Activated T-helper 1 cell treated with anti-CD3 and anti-CD28 coated beads, Interleukin-12 subunit alpha, Interleukin-12 subunit beta, Interleukin-2, Interleukin-4 antibody, amounts not matched to agents 30 ng/mL and 10 ng/mL and 1 ng/mL, durations not matched to agents 14 hours and 24 hours and 36 hours (primary cell): ENCODE data around the gene ADAMTS6. TPM values are rescaled to one million over a fixed set of nuclear protein-coding genes. Genes with fewer than 3 reads are reported as not detected.
"Not testable (repeated sequence)": the region's sequence is repeated elsewhere in the genome, so short reads cannot be mapped to it uniquely, and the experiment has no call there.

Experiments
- DNase-seq: peaks from one replicate; pipeline ENCODE4 v3.0.0; 2021; ENCODE audit warnings: low spot score
- H3K27ac Mint-ChIP-seq: one replicate; pipeline ENCODE4 v1.8.0; 2021; ENCODE audit warnings: mild to moderate bottlenecking, mixed read lengths
- H3K27me3 Mint-ChIP-seq: one replicate; pipeline ENCODE4 v1.8.0; 2022; ENCODE audit warnings: mild to moderate bottlenecking, moderate library complexity, mixed read lengths; ENCODE audit not compliant: insufficient read depth
- H3K36me3 Mint-ChIP-seq: one replicate; pipeline ENCODE4 v1.8.0; 2021; ENCODE audit warnings: low read depth, mixed read lengths
- H3K4me1 Mint-ChIP-seq: one replicate; pipeline ENCODE4 v1.8.0; 2021; ENCODE audit warnings: low read depth, mixed read lengths
- H3K4me3 Mint-ChIP-seq: one replicate; pipeline ENCODE4 v1.8.0; 2021; ENCODE audit warnings: mild to moderate bottlenecking, moderate library complexity, mixed read lengths
- H3K9me3 Mint-ChIP-seq: one replicate; pipeline ENCODE4 v1.8.0; 2021; ENCODE audit warnings: mixed read lengths
- intact Hi-C: fragments of 100-400 bp; cut with micrococcal nuclease; formaldehyde crosslinking; loops from one replicate; pipeline ENCODE4 v1.15.1; 2024
- total RNA-seq: library from RNA; stranded (reverse); gene quantifications from 2 replicates; pipeline ENCODE4 v1.2.3, GENCODE V29; 2022

Gene ADAMTS6
- total RNA-seq, 1 donor from 2014 or later: 0.86 TPM

- Mint-ChIP-seq H3K4me3 (no peak overlapping the region), H3K4me1 (no peaks in the 10 kb centered on the region), H3K36me3 (no peaks in the 10 kb centered on the region), H3K9me3 (no peaks in the 10 kb centered on the region), H3K27ac (no peak overlapping the region), H3K27me3 (peaks cover 1% of the 10 kb centered on the region)
- DNase-seq: no peak
- intact Hi-C loops: loop anchor here (5.0 kb wide), 2 partner anchors 90 to 380 kb away; no protein-coding TSS in a partner anchor
Measured at GRCh38 chr5:65192331-65192730, 289.4 kb downstream of the ADAMTS6 start.

- Mint-ChIP-seq H3K36me3 (no peaks in the 10 kb centered on the region), H3K9me3 (no peaks in the 10 kb centered on the region), H3K27ac (no peak overlapping the region), H3K4me1 (no peaks in the 10 kb centered on the region), H3K4me3 (no peak overlapping the region), H3K27me3 (peaks cover 1% of the 10 kb centered on the region)
- DNase-seq: no peak
- intact Hi-C loops: loop anchor here (2.0 to 5.0 kb wide), 3 partner anchors 89 to 379 kb away; no protein-coding TSS in a partner anchor
Measured at GRCh38 chr5:65191554-65192135, 290.1 kb downstream of the ADAMTS6 start.

GRCh38 chr5:65190328-65191053, 291.2 kb downstream of the ADAMTS6 start:
- no peaks in the 10 kb centered on the region for H3K9me3 Mint-ChIP-seq
- intact Hi-C loops: loop anchor here (1.0 to 5.0 kb wide), 4 partner anchors 18 to 378 kb away; no protein-coding TSS in a partner anchor
- H3K27ac Mint-ChIP-seq: peak overlapping the region; percentile 30
- H3K4me1 Mint-ChIP-seq: no peaks in the 10 kb centered on the region
- H3K36me3 Mint-ChIP-seq: no peaks in the 10 kb centered on the region
- no peak overlapping the region for H3K4me3 Mint-ChIP-seq
- peaks cover 4% of the 10 kb centered on the region for H3K27me3 Mint-ChIP-seq
- no peak for DNase-seq

- no peak for DNase-seq
- Mint-ChIP-seq H3K27ac (no peak overlapping the region), H3K4me3 (no peak overlapping the region), H3K4me1 (no peaks in the 10 kb centered on the region), H3K9me3 (no peaks in the 10 kb centered on the region), H3K36me3 (no peaks in the 10 kb centered on the region), H3K27me3 (peaks cover 3% of the 10 kb centered on the region)
- intact Hi-C loops: no loop called here
Measured at GRCh38 chr5:65186646-65187227, 295.0 kb downstream of the ADAMTS6 start.

GRCh38 chr5:65185468-65185867, 296.3 kb downstream of the ADAMTS6 start:
- peaks cover 3% of the 10 kb centered on the region for H3K27me3 Mint-ChIP-seq
- H3K36me3 Mint-ChIP-seq: no peaks in the 10 kb centered on the region
- H3K4me1 Mint-ChIP-seq: no peaks in the 10 kb centered on the region
- intact Hi-C loops: no loop called here
- H3K9me3 Mint-ChIP-seq: no peaks in the 10 kb centered on the region
- H3K27ac Mint-ChIP-seq: no peak overlapping the region
- no peak for DNase-seq
- H3K4me3 Mint-ChIP-seq: no peak overlapping the region

- H3K9me3 Mint-ChIP-seq: no peaks in the 10 kb centered on the region
- H3K4me1 Mint-ChIP-seq: no peaks in the 10 kb centered on the region
- H3K4me3 Mint-ChIP-seq: no peak overlapping the region
- H3K27me3 Mint-ChIP-seq: peaks cover 3% of the 10 kb centered on the region
- no peak overlapping the region for H3K27ac Mint-ChIP-seq
- DNase-seq: no peak
- intact Hi-C loops: no loop called here
- H3K36me3 Mint-ChIP-seq: no peaks in the 10 kb centered on the region
Measured at GRCh38 chr5:65184780-65185179, 296.9 kb downstream of the ADAMTS6 start.

GRCh38 chr5:65174231-65174630, 307.5 kb downstream of the ADAMTS6 start:
- intact Hi-C loops: not testable (repeated sequence)

GRCh38 chr5:65173130-65173525, 308.6 kb downstream of the ADAMTS6 start:
- peaks cover 9% of the 10 kb centered on the region for H3K27me3 Mint-ChIP-seq
- no peaks in the 10 kb centered on the region for H3K36me3 Mint-ChIP-seq
- no peaks in the 10 kb centered on the region for H3K9me3 Mint-ChIP-seq
- H3K27ac Mint-ChIP-seq: no peak overlapping the region
- DNase-seq: no peak
- H3K4me3 Mint-ChIP-seq: no peak overlapping the region
- H3K4me1 Mint-ChIP-seq: peaks cover 6% of the 10 kb centered on the region
- intact Hi-C loops: loop anchor here (2.0 kb wide), 1 partner anchor 70 kb away; no protein-coding TSS in a partner anchor

More at GRCh38 chr5:65174231-65174630, 307.5 kb downstream of the ADAMTS6 start:
- H3K27me3 Mint-ChIP-seq, H3K27ac Mint-ChIP-seq, DNase-seq, H3K9me3 Mint-ChIP-seq, H3K4me3 Mint-ChIP-seq, H3K4me1 Mint-ChIP-seq, H3K36me3 Mint-ChIP-seq: not testable (repeated sequence)

- H3K36me3 Mint-ChIP-seq: no peaks in the 10 kb centered on the region
- H3K27me3 Mint-ChIP-seq: peaks cover 9% of the 10 kb centered on the region
- H3K27ac Mint-ChIP-seq: no peak overlapping the region
- intact Hi-C loops: loop anchor here (1.0 to 2.0 kb wide), 3 partner anchors 18 to 137 kb away; no protein-coding TSS in a partner anchor
- no peak for DNase-seq
- H3K4me3 Mint-ChIP-seq: no peak overlapping the region
- H3K9me3 Mint-ChIP-seq: no peaks in the 10 kb centered on the region
- peaks cover 6% of the 10 kb centered on the region for H3K4me1 Mint-ChIP-seq
Measured at GRCh38 chr5:65172486-65173129, 309.1 kb downstream of the ADAMTS6 start.

- Mint-ChIP-seq H3K27ac (no peak overlapping the region), H3K9me3 (no peaks in the 10 kb centered on the region), H3K36me3 (no peaks in the 10 kb centered on the region), H3K27me3 (peaks cover 9% of the 10 kb centered on the region), H3K4me1 (peaks cover 6% of the 10 kb centered on the region), H3K4me3 (no peak overlapping the region)
- DNase-seq: no peak
- intact Hi-C loops: loop anchor here (1.0 to 2.0 kb wide), 3 partner anchors 19 to 136 kb away; no protein-coding TSS in a partner anchor
Measured at GRCh38 chr5:65171645-65172044, 310.1 kb downstream of the ADAMTS6 start.

- Mint-ChIP-seq H3K27ac (no peak overlapping the region), H3K4me1 (no peaks in the 10 kb centered on the region), H3K9me3 (no peaks in the 10 kb centered on the region), H3K36me3 (no peaks in the 10 kb centered on the region), H3K27me3 (peaks cover 5% of the 10 kb centered on the region), H3K4me3 (no peak overlapping the region)
- DNase-seq: no peak
- intact Hi-C loops: no loop called here
Measured at GRCh38 chr5:65163698-65164097, 318.0 kb downstream of the ADAMTS6 start.

GRCh38 chr5:65161655-65162054, 320.1 kb downstream of the ADAMTS6 start:
- no peaks in the 10 kb centered on the region for H3K4me1 Mint-ChIP-seq
- no peak overlapping the region for H3K27ac Mint-ChIP-seq
- H3K9me3 Mint-ChIP-seq: no peaks in the 10 kb centered on the region
- H3K27me3 Mint-ChIP-seq: peaks cover 5% of the 10 kb centered on the region
- no peak for DNase-seq
- H3K36me3 Mint-ChIP-seq: no peaks in the 10 kb centered on the region
- H3K4me3 Mint-ChIP-seq: no peak overlapping the region
- intact Hi-C loops: no loop called here
